Left ventricle myocardium superior (tissue), 1 donor: ENCODE measurements around the gene DDX17. TPM values are rescaled to one million over a fixed set of nuclear protein-coding genes. Genes with fewer than 3 reads are reported as not detected.
A peak's percentile ranks its signal among the peaks of the same experiment; 100 is the strongest.

Experiments used
- ATAC-seq: fragments of 200-7000 bp; cut with Tn5 transposase; one replicate; pipeline ENCODE4 v1.9.1; 2020; ENCODE audit warnings: mild to moderate bottlenecking, moderate library complexity
- DNase-seq: peaks from one replicate; pipeline ENCODE4 v3.0.0-alpha.2; 2020
- intact Hi-C: fragments of 100-400 bp; cut with micrococcal nuclease; formaldehyde crosslinking; loops from one replicate; pipeline ENCODE4 v1.11.0; 2022
- total RNA-seq: library from RNA; stranded (reverse); fragmentation: NEBNext Ultra II Directional; extraction: Animal tissue kit (Norgen Biotek cat#: 25700); gene quantifications from one replicate; pipeline ENCODE4 v1.2.1, GENCODE V29; 2021
- donor health status: DM: no; HTN: yes; CAD: no; lungs with severe emphysema.

Gene DDX17
- total RNA-seq, 1 donor from 2014 or later = 212 TPM

- intact Hi-C loops = no loop called here
- ATAC-seq (no peak), DNase-seq (no peak)
These were observed 52.1 kb downstream of the DDX17 start for GRCh38 chr22:38453996-38454352.

GRCh38 chr22:38453066-38453672 lies 52.9 kb downstream of the DDX17 start:
- intact Hi-C loops = no loop called here
- DNase-seq = no peak
- ATAC-seq = no peak

- peak; percentile 50 for ATAC-seq
- intact Hi-C loops = no loop called here
- DNase-seq = peak; percentile 83
These were observed 53.6 kb downstream of the DDX17 start for GRCh38 chr22:38452373-38453065.

- no peak for ATAC-seq
- intact Hi-C loops = no loop called here
- no peak for DNase-seq
These were observed 54.2 kb downstream of the DDX17 start for GRCh38 chr22:38451864-38452263.

GRCh38 chr22:38451404-38451803 lies 54.7 kb downstream of the DDX17 start:
- intact Hi-C loops = no loop called here
- ATAC-seq (no peak), DNase-seq (no peak)

GRCh38 chr22:38450234-38450797 lies 55.8 kb downstream of the DDX17 start:
- intact Hi-C loops = no loop called here
- ATAC-seq (peak; percentile 69), DNase-seq (peak; percentile 74)

- peak; percentile 64 for ATAC-seq
- intact Hi-C loops = no loop called here
- peak; percentile 60 for DNase-seq
These were observed 56.3 kb downstream of the DDX17 start for GRCh38 chr22:38449776-38450175.

GRCh38 chr22:38448945-38449745 lies 57.0 kb downstream of the DDX17 start:
- DNase-seq (peak; percentile 79), ATAC-seq (peak; percentile 61)
- intact Hi-C loops = no loop called here

GRCh38 chr22:38446018-38446601 lies 60.0 kb downstream of the DDX17 start:
- intact Hi-C loops = no loop called here
- DNase-seq = no peak

GRCh38 chr22:38444783-38445182 lies 61.3 kb downstream of the DDX17 start:
- DNase-seq (no peak), ATAC-seq (no peak)
- intact Hi-C loops = no loop called here

More at GRCh38 chr22:38446018-38446601, 60.0 kb downstream of the DDX17 start:
- no peak for ATAC-seq

- DNase-seq (no peak), ATAC-seq (peak; percentile 3)
- intact Hi-C loops = no loop called here
These were observed 62.2 kb downstream of the DDX17 start for GRCh38 chr22:38443628-38444521.

- peak; percentile 78 for DNase-seq
- ATAC-seq = peak; percentile 90
- intact Hi-C loops = no loop called here
These were observed 63.0 kb downstream of the DDX17 start for GRCh38 chr22:38442967-38443627.

- DNase-seq = peak; percentile 60
- peak; percentile 16 for ATAC-seq
- intact Hi-C loops = no loop called here
These were observed 64.4 kb downstream of the DDX17 start for GRCh38 chr22:38441620-38442287.

GRCh38 chr22:38440747-38441350 lies 65.3 kb downstream of the DDX17 start:
- intact Hi-C loops = no loop called here
- ATAC-seq = no peak

GRCh38 chr22:38437416-38437815 lies 68.7 kb downstream of the DDX17 start:
- intact Hi-C loops = no loop called here
- ATAC-seq = no peak
- DNase-seq = no peak

More at GRCh38 chr22:38440747-38441350, 65.3 kb downstream of the DDX17 start:
- no peak for DNase-seq

- DNase-seq (no peak), ATAC-seq (no peak)
- intact Hi-C loops = no loop called here
These were observed 69.3 kb downstream of the DDX17 start for GRCh38 chr22:38436629-38437395.
